Tongue (tissue), 3 donors: ENCODE results near the gene PLD5. TPM values are rescaled to one million over a fixed set of nuclear protein-coding genes. Genes with fewer than 3 reads are reported as not detected.

Source experiments
- DNase-seq: peaks from one replicate; pipeline ENCODE4 v3.0.0-alpha.2; 2015
- small RNA-seq: library from RNA; depleted of rRNA; stranded (forward); fragments of <200 nt; gene quantifications from one replicate; pipeline ENCODE3, GENCODE V24; 2014; ENCODE audit warnings: low replicate concordance
- total RNA-seq: library from RNA; depleted of rRNA; stranded (reverse); fragments of >200 nt; gene quantifications from one replicate; pipeline ENCODE4 v1.2.3, GENCODE V29; 2014

The PLD5 gene
- total RNA-seq, 1 donor from 2014 or later, result 0.21 TPM

DNA sequence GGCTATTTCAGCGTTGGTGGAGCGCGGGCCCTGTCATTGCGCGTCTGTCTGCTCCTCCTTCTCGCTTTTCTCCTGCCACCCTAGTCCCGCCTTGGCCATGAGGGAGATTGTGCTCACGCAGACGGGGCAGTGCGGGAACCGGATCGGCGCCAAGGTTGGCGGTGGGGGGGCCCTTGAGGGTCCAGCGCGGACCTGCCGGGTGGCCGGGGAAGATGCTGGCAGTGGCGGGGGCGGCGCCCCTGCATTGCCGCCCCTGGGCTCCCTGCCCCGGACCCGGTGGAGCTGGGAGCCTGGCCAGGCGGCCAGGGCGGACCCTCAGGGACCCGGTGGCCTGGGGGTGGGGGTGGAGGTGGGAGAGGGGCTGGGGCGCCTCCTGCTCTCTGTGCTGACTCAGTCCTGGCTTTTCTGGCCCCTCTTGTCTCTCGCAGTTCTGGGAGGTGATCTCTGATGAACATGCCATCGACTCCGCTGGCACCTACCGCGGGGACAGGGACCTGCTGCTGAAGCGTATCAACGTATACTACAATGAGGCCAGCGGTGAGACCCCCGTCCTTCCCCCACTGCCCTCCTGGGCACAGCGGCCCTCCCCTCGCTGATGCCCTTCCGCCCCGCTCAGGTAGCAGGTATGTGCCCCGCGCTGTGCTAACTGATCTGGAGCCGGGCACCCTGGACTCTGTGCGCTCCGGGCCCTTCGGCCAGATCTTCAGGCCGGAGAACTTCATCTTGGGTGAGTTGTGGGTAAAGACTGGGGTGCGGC is 467.3 kb downstream of the PLD5 start:
- DNase-seq, result no peak

DNA sequence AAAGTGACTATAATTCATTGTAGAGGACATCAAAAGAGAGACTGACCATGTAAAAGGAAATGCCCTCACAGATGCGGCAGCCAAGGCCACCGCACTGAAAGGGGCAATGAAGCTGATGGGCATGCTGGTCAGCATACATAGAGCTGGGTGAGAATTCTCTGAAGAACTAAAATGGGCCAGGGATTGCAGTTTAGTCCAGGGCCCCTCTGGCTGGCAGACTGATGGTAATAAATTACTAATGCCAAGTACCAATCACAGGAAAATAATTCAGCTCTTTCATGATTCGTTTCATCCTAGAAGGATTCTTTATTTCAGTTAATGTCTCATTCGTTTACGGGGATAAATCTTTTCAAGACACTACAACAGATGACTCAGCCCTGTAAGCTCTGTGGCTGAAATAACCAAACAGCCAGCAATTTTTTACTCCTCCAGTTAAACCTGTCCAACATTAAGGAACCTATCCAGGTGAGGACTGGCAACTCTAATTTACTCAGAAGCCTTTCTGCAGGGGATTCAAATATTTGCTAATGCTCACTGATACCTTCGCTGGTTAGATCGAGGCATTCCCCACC is 468.7 kb downstream of the PLD5 start:
- DNase-seq, result no peak

GRCh38 chr1:242043165-242043564 is 481.3 kb downstream of the PLD5 start:
- no peak for DNase-seq

- DNase-seq, result no peak
Measured at GRCh38 chr1:242034392-242034791, 490.1 kb downstream of the PLD5 start.

- DNase-seq, result peak; percentile 8
Measured at GRCh38 chr1:242033447-242033846, 491.1 kb downstream of the PLD5 start.

Small RNAs within 50 kb of the gene (small RNA-seq; reads per million reads assigned to genes)
- gene AL360271.2 (not detected), gene RN7SKP12 (not detected)
